K562 (cell line): Measurements from ENCODE around the gene MAGT1. TPM values are rescaled to one million over a fixed set of nuclear protein-coding genes. Genes with fewer than 3 reads are reported as not detected.

Source experiments
- CHD4 ChIP-seq: fragments of 200-600 bp; sonication (generic); IDR thresholded peaks from 3 replicates; pipeline ENCODE4 v1.6.1; 2012; ENCODE audit warnings: low read depth, mild to moderate bottlenecking, mixed read lengths, low read length, inconsistent platforms; ENCODE audit not compliant: insufficient read depth, insufficient replicate concordance, poor library complexity, severe bottlenecking
- CLOCK ChIP-seq: fragments of 250-450 bp; sonication (Bioruptor Pico); IDR thresholded peaks from 2 replicates; pipeline ENCODE4 v1.4.0; 2020; ENCODE audit warnings: mild to moderate bottlenecking, moderate library complexity, borderline replicate concordance
- GMEB1 ChIP-seq: fragments of 250-450 bp; sonication (Bioruptor Pico); IDR thresholded peaks from 2 replicates; pipeline ENCODE4 v1.4.0; 2020; ENCODE audit warnings: mild to moderate bottlenecking
- HMG20B ChIP-seq: fragments of 250-450 bp; sonication (Bioruptor Pico); IDR thresholded peaks from 2 replicates; pipeline ENCODE4 v1.5.0; 2021; ENCODE audit warnings: mild to moderate bottlenecking
- HOMEZ ChIP-seq: fragments of 250-450 bp; sonication (Bioruptor Pico); IDR thresholded peaks from 2 replicates; pipeline ENCODE4 v1.4.0; 2020; ENCODE audit warnings: mild to moderate bottlenecking, moderate library complexity
- IRF1 ChIP-seq: sonication (generic); formaldehyde crosslinking; IDR thresholded peaks from 2 replicates; pipeline ENCODE4 v1.8.0; 2022; ENCODE audit warnings: missing genetic modification reagents, mild to moderate bottlenecking, borderline replicate concordance
- KDM1A ChIP-seq, 2 experiments: fragments of 450-650 bp; IDR thresholded peaks; 2 replicates each; pipeline ENCODE4 v1.6.1; 2016; ENCODE audit warnings: mild to moderate bottlenecking in 2 of 2
- KLF6 ChIP-seq: fragments of 250-450 bp; sonication (Bioruptor Pico); IDR thresholded peaks from 2 replicates; pipeline ENCODE4 v1.4.0; 2020; ENCODE audit warnings: mild to moderate bottlenecking, moderate library complexity, borderline replicate concordance
- MITF ChIP-seq: IDR thresholded peaks from 2 replicates; pipeline ENCODE4 v1.6.1; 2014; ENCODE audit warnings: antibody characterized with exemption
- SAP30 ChIP-seq: fragments of 200-600 bp; sonication (generic); IDR thresholded peaks from 2 replicates; pipeline ENCODE4 v1.6.1; 2012; ENCODE audit warnings: borderline replicate concordance, low read depth, mild to moderate bottlenecking, moderate library complexity, low read length, control low read depth, inconsistent platforms; ENCODE audit not compliant: insufficient read depth, poor library complexity, severe bottlenecking
- ZFP36 ChIP-seq: fragments of 150-350 bp; IDR thresholded peaks from 2 replicates; pipeline ENCODE4 v1.6.1; 2018; ENCODE audit warnings: low read length, low read depth; ENCODE audit not compliant: partially characterized antibody
- ZNF134 ChIP-seq: fragments of 250-450 bp; sonication (Bioruptor Pico); conservative IDR thresholded peaks from 2 replicates; pipeline ENCODE4 v1.4.0; 2020
- ZNF175 ChIP-seq: fragments of 200-800 bp; sonication (Bioruptor generic); IDR thresholded peaks from 2 replicates; pipeline ENCODE4 v1.6.1; 2016; ENCODE audit warnings: low read depth, mild to moderate bottlenecking, missing genetic modification characterization, missing compliant biosample characterization
- ZNF253 ChIP-seq: fragments of 250-450 bp; sonication (Bioruptor Pico); conservative IDR thresholded peaks from 2 replicates; pipeline ENCODE4 v1.6.1; 2021; ENCODE audit warnings: mild to moderate bottlenecking
- ZNF354B ChIP-seq: fragments of 250-450 bp; sonication (Bioruptor Pico); IDR thresholded peaks from 2 replicates; pipeline ENCODE4 v1.4.0; 2020
- polyA plus RNA-seq, 8 experiments: library from polyadenylated mRNA; depleted of rRNA in 4 of 8; stranded (reverse) in 5 of 8; unstranded in 3 of 8; fragments of >200 nt; fragmentation: Nextera tagmentation in 2 of 8; fragmentation: Illumina TruSeq in 1 of 8; extraction: Ambion mirVana in 2 of 8; extraction: Trizol in 1 of 8; gene quantifications; 2 replicates each; pipeline versions ENCODE4 v1.2.1 to v1.2.3, GENCODE V29; 2011 to 2014; ENCODE audit warnings: inconsistent platforms in 1 of 8, missing spikeins in 1 of 8
- total RNA-seq, 7 experiments: library from RNA; depleted of rRNA in 6 of 7; stranded (reverse); fragments of >200 nt in 6 of 7; fragmentation: Illumina TruSeq in 2 of 7; extraction: Trizol in 2 of 7; gene quantifications; 2 replicates each; pipeline versions ENCODE4 v1.2.1 to v1.2.3, GENCODE V29; 2011 to 2021; ENCODE audit warnings: low replicate concordance in 1 of 7
- TF ChIP-seq, protein P1 (sequence below), 3 experiments: IDR thresholded peaks in 2 of 3; conservative IDR thresholded peaks in 1 of 3; 2 replicates each; pipeline ENCODE4 v1.5.1; 2011 to 2012; ENCODE audit warnings: low read length in 3 of 3, mild to moderate bottlenecking in 3 of 3, control low read depth in 2 of 3, improper control_type of control experiment in 1 of 3, inconsistent platforms in 1 of 3, low read depth in 1 of 3, mixed read lengths in 1 of 3, moderate library complexity in 1 of 3; ENCODE audit not compliant: insufficient read depth in 2 of 3

Gene MAGT1
- total and polyA plus RNA-seq, 9 of the 15 experiments (the other 6 are each of a cell fraction or from before 2014, with no cell fraction given), result 15.5 to 46.2 (median 28.8) TPM

DNA sequence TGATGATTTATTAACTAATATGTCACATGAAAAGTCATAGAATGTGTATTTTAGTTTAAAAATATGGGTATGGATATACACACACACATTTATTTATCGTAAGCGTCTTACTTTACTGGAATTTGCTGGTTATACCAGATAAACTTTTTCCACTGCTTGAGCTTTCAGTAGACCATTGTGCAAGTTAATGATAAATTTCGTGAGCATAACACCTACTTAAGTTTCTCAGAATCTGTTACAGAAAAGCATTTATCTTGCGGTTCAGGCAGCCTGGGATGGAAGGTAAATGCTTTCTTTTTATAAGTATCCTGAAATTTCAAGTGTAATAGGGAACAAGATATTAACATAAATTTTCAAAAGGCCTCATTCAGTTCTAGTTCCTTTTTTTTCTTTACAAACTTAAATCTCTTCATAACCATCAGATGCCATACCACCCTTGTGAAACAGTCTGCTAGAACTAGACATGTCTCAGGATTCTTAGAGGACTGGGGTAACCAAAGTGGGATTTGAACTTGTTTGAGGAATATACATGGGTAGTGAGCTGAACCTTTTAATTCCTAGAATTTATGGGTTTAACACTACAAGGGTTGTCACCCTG lies 42.9 kb upstream of the MAGT1 start (continued):
- TF ChIP-seq MITF (no peak), ZNF134 (no peak), ZNF253 (CRISPR knock-in tag) (no peak), KDM1A (IDR thresholded peaks at IDR 0.05) (0 out of 4 replicates have a peak, but pooled peaks of 1 of the 2 experiments have one; percentile 12), SAP30 (no peak), CHD4 (no peak), HOMEZ (CRISPR knock-in tag) (no peak), ZNF354B (CRISPR knock-in tag) (no peak), ZNF175 (no peak), GMEB1 (CRISPR knock-in tag) (no peak), CLOCK (CRISPR knock-in tag) (no peak), ZFP36 (no peak), HMG20B (CRISPR knock-in tag) (no peak), KLF6 (CRISPR knock-in tag) (no peak), IRF1 (no peak)
- TF ChIP-seq, protein P1, sequence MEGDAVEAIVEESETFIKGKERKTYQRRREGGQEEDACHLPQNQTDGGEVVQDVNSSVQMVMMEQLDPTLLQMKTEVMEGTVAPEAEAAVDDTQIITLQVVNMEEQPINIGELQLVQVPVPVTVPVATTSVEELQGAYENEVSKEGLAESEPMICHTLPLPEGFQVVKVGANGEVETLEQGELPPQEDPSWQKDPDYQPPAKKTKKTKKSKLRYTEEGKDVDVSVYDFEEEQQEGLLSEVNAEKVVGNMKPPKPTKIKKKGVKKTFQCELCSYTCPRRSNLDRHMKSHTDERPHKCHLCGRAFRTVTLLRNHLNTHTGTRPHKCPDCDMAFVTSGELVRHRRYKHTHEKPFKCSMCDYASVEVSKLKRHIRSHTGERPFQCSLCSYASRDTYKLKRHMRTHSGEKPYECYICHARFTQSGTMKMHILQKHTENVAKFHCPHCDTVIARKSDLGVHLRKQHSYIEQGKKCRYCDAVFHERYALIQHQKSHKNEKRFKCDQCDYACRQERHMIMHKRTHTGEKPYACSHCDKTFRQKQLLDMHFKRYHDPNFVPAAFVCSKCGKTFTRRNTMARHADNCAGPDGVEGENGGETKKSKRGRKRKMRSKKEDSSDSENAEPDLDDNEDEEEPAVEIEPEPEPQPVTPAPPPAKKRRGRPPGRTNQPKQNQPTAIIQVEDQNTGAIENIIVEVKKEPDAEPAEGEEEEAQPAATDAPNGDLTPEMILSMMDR (IDR thresholded peaks at IDR 0.05 in 2 of 3, conservative IDR thresholded peaks at IDR 0.05 in 1 of 3; ENCODE audit: insufficient read depth in 2 of 3, low read depth in 1 of 3, low read length in 3 of 3), result no peak
